GM23248 (cell line): ENCODE results near the gene TAB2. TPM values are rescaled to one million over a fixed set of nuclear protein-coding genes. Genes with fewer than 3 reads are reported as not detected.

Source experiments
- DNase-seq: peaks from one replicate; pipeline ENCODE4 v3.0.0-alpha.2; 2015
- H2AFZ ChIP-seq: fragments of 200-600 bp; sonication (generic); 2 replicates; pipeline ENCODE4 v1.6.1; 2016; ENCODE audit warnings: antibody characterized with exemption
- H3F3A ChIP-seq: fragments of 200-600 bp; sonication (generic); 2 replicates; pipeline ENCODE4 v1.6.1; 2016; ENCODE audit warnings: mild to moderate bottlenecking, antibody characterized with exemption, mixed run types; ENCODE audit not compliant: insufficient read depth
- H3K27ac ChIP-seq: fragments of 200-600 bp; sonication (generic); 2 replicates; pipeline ENCODE4 v1.5.1; 2016; ENCODE audit warnings: mild to moderate bottlenecking
- H3K27me3 ChIP-seq: fragments of 200-600 bp; sonication (generic); replicated peaks from 2 replicates; pipeline ENCODE4 v1.6.1; 2016; ENCODE audit warnings: mild to moderate bottlenecking; ENCODE audit not compliant: insufficient read depth
- H3K36me3 ChIP-seq: fragments of 200-600 bp; sonication (generic); 2 replicates; pipeline ENCODE4 v1.6.1; 2016; ENCODE audit warnings: low read depth, mild to moderate bottlenecking
- H3K4me1 ChIP-seq: fragments of 200-600 bp; sonication (generic); 2 replicates; pipeline ENCODE4 v1.6.1; 2016; ENCODE audit warnings: mild to moderate bottlenecking; ENCODE audit not compliant: insufficient read depth
- H3K4me2 ChIP-seq: fragments of 200-600 bp; sonication (generic); one replicate; pipeline ENCODE4 v1.6.1; 2016; ENCODE audit warnings: mild to moderate bottlenecking; ENCODE audit not compliant: unreplicated experiment
- H3K4me3 ChIP-seq: fragments of 200-600 bp; sonication (generic); 2 replicates; pipeline ENCODE4 v1.5.1; 2016; ENCODE audit warnings: mild to moderate bottlenecking
- H3K79me2 ChIP-seq: fragments of 200-600 bp; sonication (generic); 2 replicates; pipeline ENCODE4 v1.6.1; 2016; ENCODE audit warnings: mild to moderate bottlenecking; ENCODE audit not compliant: insufficient read depth
- H3K9ac ChIP-seq: fragments of 200-600 bp; sonication (generic); 2 replicates; pipeline ENCODE4 v1.6.1; 2016; ENCODE audit warnings: mild to moderate bottlenecking
- H3K9me2 ChIP-seq: fragments of 200-600 bp; sonication (generic); 2 replicates; pipeline ENCODE4 v1.6.1; 2016; ENCODE audit warnings: mixed run types, mild to moderate bottlenecking, moderate library complexity; ENCODE audit not compliant: insufficient read depth
- H3K9me3 ChIP-seq: fragments of 200-600 bp; sonication (generic); one replicate; pipeline ENCODE4 v1.6.1; 2017; ENCODE audit warnings: low read depth
- H4K20me1 ChIP-seq: fragments of 200-600 bp; sonication (generic); 2 replicates; pipeline ENCODE4 v1.6.0; 2016; ENCODE audit not compliant: insufficient read depth
- EZH2 ChIP-seq: fragments of 200-600 bp; sonication (generic); IDR thresholded peaks from 2 replicates; pipeline ENCODE4 v1.6.1; 2018; ENCODE audit warnings: antibody characterized with exemption, mild to moderate bottlenecking; ENCODE audit not compliant: insufficient read depth, poor library complexity, severe bottlenecking
- EZH2phosphoT487 ChIP-seq: fragments of 200-600 bp; sonication (generic); IDR thresholded peaks from 2 replicates; pipeline ENCODE4 v1.6.1; 2018; ENCODE audit warnings: antibody characterized with exemption, moderate library complexity, mild to moderate bottlenecking, low read depth; ENCODE audit not compliant: insufficient read depth
- WGBS, 2 experiments: methylation state at CpG; one replicate each; pipeline ENCODE4 v1.1.6; 2015 to 2017; ENCODE audit warnings: low lambda C conversion rate in 2 of 2, low coverage in 1 of 2; ENCODE audit errors: missing lambda C conversion rate in 2 of 2; 5-methylcytosine and 5-hydroxymethylcytosine counted together
- in situ Hi-C: fragments of 300-500 bp; cut with MboI; formaldehyde crosslinking; loops from 2 replicates; pipeline ENCODE4 v1.15.0; 2020
- polyA plus RNA-seq: library from polyadenylated mRNA; unstranded; fragments of >200 nt; fragmentation: Nextera tagmentation; extraction: Ambion mirVana; gene quantifications from 2 replicates; pipeline ENCODE4 v1.2.1, GENCODE V29; 2016
- total RNA-seq: library from RNA; depleted of rRNA; stranded (reverse); fragments of >200 nt; shearing (Covaris generic); gene quantifications from 2 replicates; pipeline ENCODE4 v1.2.3, GENCODE V29; 2014

Gene TAB2
- total and polyA plus RNA-seq, 2 experiments from 2014 or later = 11.6 to 28.4 TPM

DNA sequence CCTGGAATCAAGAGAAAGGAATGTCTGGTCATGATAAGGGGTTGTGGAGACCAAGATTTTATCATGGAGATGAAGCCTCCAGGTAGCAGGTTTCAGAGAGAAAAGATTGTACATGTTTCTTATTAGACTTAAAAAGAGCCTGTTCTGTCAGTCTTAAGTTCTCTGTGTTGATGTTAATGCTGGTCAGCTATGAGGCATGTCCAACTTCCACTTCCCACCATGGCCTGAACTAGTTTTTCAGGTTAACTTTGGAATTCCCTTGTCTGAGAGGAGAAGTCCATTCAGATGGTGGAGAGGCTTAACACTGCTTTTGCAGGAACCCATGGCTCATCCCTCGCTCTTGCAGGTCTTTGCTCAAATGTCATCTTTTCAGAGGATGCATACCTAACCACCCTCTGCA is 27.5 kb upstream of the TAB2 start:
- H3K9me3 ChIP-seq = no peaks in the 10 kb centered on the region
- H4K20me1 ChIP-seq = no peaks in the 10 kb centered on the region
- DNase-seq = no peak
- H3K36me3 ChIP-seq = no peaks in the 10 kb centered on the region
- no peak overlapping the region for H3K4me3 ChIP-seq
- H3K4me1 ChIP-seq = no peaks in the 10 kb centered on the region
- H3K4me2 ChIP-seq = no peak overlapping the region
- WGBS, 2 experiments = 76 to 93% methylated on average over 1 of the region's 1 CpG
- H2AFZ ChIP-seq = no peak overlapping the region
- no peaks in the 10 kb centered on the region for H3K27me3 ChIP-seq
- H3K9me2 ChIP-seq = no peaks in the 10 kb centered on the region
- H3K9ac ChIP-seq = no peak overlapping the region
- TF ChIP-seq EZH2 = no peak
- no peak overlapping the region for H3K27ac ChIP-seq
- no peaks in the 10 kb centered on the region for H3K79me2 ChIP-seq
- in situ Hi-C loops = no loop called here
- no peaks in the 10 kb centered on the region for H3F3A ChIP-seq

GRCh38 chr6:149293244-149293643 is 24.3 kb upstream of the TAB2 start:
- in situ Hi-C loops = no loop called here
- no peaks in the 10 kb centered on the region for H3F3A ChIP-seq
- TF ChIP-seq EZH2 (no peak), EZH2phosphoT487 (no peak)
- H3K4me2 ChIP-seq = no peak overlapping the region
- 70 to 74% methylated on average over 1 of the region's 1 CpG for WGBS, 2 experiments
- no peak overlapping the region for H3K27ac ChIP-seq
- H4K20me1 ChIP-seq = no peaks in the 10 kb centered on the region
- no peak for DNase-seq
- no peaks in the 10 kb centered on the region for H3K9me3 ChIP-seq
- no peaks in the 10 kb centered on the region for H3K27me3 ChIP-seq
- no peak overlapping the region for H3K9ac ChIP-seq
- H3K4me3 ChIP-seq = no peak overlapping the region
- H3K79me2 ChIP-seq = no peaks in the 10 kb centered on the region
- H3K9me2 ChIP-seq = no peaks in the 10 kb centered on the region
- H2AFZ ChIP-seq = no peak overlapping the region
- no peaks in the 10 kb centered on the region for H3K36me3 ChIP-seq
- H3K4me1 ChIP-seq = no peaks in the 10 kb centered on the region

DNA sequence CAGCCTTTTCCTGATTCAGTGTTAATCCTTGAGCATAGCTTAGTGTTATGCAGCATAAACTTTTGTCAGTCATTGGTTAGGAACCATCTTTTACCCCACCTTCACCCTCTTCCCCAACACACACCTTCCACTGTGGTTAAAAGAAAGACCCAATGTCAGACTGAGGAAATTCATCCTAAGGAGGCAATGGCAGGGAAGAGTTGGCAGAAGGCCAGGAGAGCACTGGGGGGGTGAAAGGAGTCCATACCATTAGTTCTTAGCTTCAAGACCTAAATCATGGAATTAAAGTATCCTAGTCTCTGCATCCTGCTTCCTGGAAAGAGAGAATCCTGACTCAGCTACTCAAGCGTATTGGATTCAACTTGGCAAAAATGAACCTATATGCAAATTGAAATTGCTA is 16.9 kb upstream of the TAB2 start:
- no peak overlapping the region for H3K9ac ChIP-seq
- H3K4me3 ChIP-seq = no peak overlapping the region
- H3K27ac ChIP-seq = no peak overlapping the region
- no peaks in the 10 kb centered on the region for H3K27me3 ChIP-seq
- WGBS, 2 experiments = 94 to 100% methylated on average over 1 of the region's 1 CpG
- in situ Hi-C loops = no loop called here
- H3K79me2 ChIP-seq = no peaks in the 10 kb centered on the region
- H3K4me2 ChIP-seq = no peak overlapping the region
- H2AFZ ChIP-seq = no peak overlapping the region
- H3K4me1 ChIP-seq = no peaks in the 10 kb centered on the region
- no peaks in the 10 kb centered on the region for H3F3A ChIP-seq
- no peak for DNase-seq
- no peaks in the 10 kb centered on the region for H4K20me1 ChIP-seq
- no peak for TF ChIP-seq EZH2phosphoT487
- TF ChIP-seq EZH2 = no peak
- H3K9me2 ChIP-seq = no peaks in the 10 kb centered on the region
- no peaks in the 10 kb centered on the region for H3K9me3 ChIP-seq
- no peaks in the 10 kb centered on the region for H3K36me3 ChIP-seq

- no peak overlapping the region for H3K4me3 ChIP-seq
- H3K9ac ChIP-seq = no peak overlapping the region
- no peak for DNase-seq
- no peak overlapping the region for H2AFZ ChIP-seq
- TF ChIP-seq EZH2 (no peak), EZH2phosphoT487 (no peak)
- no peaks in the 10 kb centered on the region for H3K27me3 ChIP-seq
- in situ Hi-C loops = no loop called here
- H3K9me2 ChIP-seq = no peaks in the 10 kb centered on the region
- WGBS, 2 experiments = 74 to 77% methylated on average over 3 of the region's 3 CpGs
- no peak overlapping the region for H3K4me2 ChIP-seq
- no peaks in the 10 kb centered on the region for H3K79me2 ChIP-seq
- H3F3A ChIP-seq = no peaks in the 10 kb centered on the region
- H4K20me1 ChIP-seq = no peaks in the 10 kb centered on the region
- no peak overlapping the region for H3K27ac ChIP-seq
- no peaks in the 10 kb centered on the region for H3K9me3 ChIP-seq
- H3K4me1 ChIP-seq = peaks cover 13% of the 10 kb centered on the region
- H3K36me3 ChIP-seq = no peaks in the 10 kb centered on the region
These were observed 14.8 kb upstream of the TAB2 start for GRCh38 chr6:149302723-149303122.

DNA sequence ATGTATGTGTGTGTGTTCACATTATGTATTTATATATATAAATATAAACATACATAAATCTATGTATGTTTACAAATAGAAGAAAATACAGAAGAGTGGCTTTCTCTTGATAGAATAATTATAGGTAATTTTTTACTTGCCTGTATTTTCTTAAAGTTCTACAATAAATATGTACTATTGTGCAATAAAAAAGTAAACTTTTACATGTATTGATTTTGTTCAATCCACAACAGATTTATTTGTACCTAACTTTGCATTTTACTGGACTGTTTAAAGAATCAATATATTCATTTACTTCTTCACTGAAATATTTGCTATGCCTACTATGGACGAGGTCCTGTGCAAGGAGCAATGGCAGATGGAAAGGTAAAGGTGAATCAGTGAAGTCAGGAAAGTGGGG is 14.0 kb upstream of the TAB2 start:
- WGBS, 2 experiments = 23 to 35% methylated on average over 1 of the region's 1 CpG
- Histone ChIP-seq H3K4me3 (no peak overlapping the region), H3K4me1 (peaks cover 18% of the 10 kb centered on the region), H3K9ac (no peak overlapping the region), H4K20me1 (no peaks in the 10 kb centered on the region), H3K36me3 (no peaks in the 10 kb centered on the region), H2AFZ (no peak overlapping the region), H3K27ac (no peak overlapping the region), H3K9me2 (no peaks in the 10 kb centered on the region), H3F3A (no peaks in the 10 kb centered on the region), H3K9me3 (no peaks in the 10 kb centered on the region), H3K79me2 (no peaks in the 10 kb centered on the region), H3K27me3 (no peaks in the 10 kb centered on the region), H3K4me2 (no peak overlapping the region)
- in situ Hi-C loops = no loop called here
- no peak for DNase-seq
- TF ChIP-seq EZH2phosphoT487 = no peak
- TF ChIP-seq EZH2 = no peak
